K562 (cell line): ENCODE measurements around the gene CEP192. TPM values are rescaled to one million over a fixed set of nuclear protein-coding genes. Genes with fewer than 3 reads are reported as not detected.

Experiments used
- ATAC-seq: fragments of 200-7000 bp; cut with Tn5 transposase; 3 replicates; pipeline ENCODE4 v1.9.1; 2020; ENCODE audit warnings: moderate library complexity
- BruUV-seq: library from RNA; stranded (reverse); fragments of 400-500 nt; replicated peaks from 2 replicates; lab custom pipeline; 2021; lab: Mats Ljungman, UMichigan
- CTCF ChIA-PET: fragments of 300-600 bp; formaldehyde crosslinking; extraction: SDS; loops from one replicate; lab custom pipeline; 2021; ENCODE audit warnings: low intra/inter-chr PET ratio; lab: Yijun Ruan, JAX
- POLR2A ChIA-PET: fragments of 300-600, 350-650 bp; sonication (Branson Sonifier 250); formaldehyde crosslinking; extraction: SDS; loops from one replicate; lab custom pipeline; 2021; ENCODE audit warnings: antibody characterized with exemption, inconsistent platforms; lab: Yijun Ruan, JAX
- DNase-seq, 4 experiments: peaks; one replicate each; pipeline versions ENCODE4 v3.0.0 to v3.0.0-alpha.2; 2011 to 2018; ENCODE audit warnings: low spot score in 3 of 4, mixed read lengths in 3 of 4; ENCODE audit errors: extremely low read depth in 1 of 4
- FAIRE-seq: peaks from 2 replicates; lab custom pipeline; 2011; peaks lifted over from hg19 to GRCh38; lab: Jason Lieb, UNC
- H2AFZ ChIP-seq: 2 replicates; pipeline ENCODE4 v1.6.0; 2011; ENCODE audit warnings: low read depth, low read length, control low read depth, inconsistent platforms
- H3K27ac ChIP-seq: fragments of 200-600 bp; 3 replicates; pipeline ENCODE4 v1.8.0; 2011; ENCODE audit warnings: low read depth, mild to moderate bottlenecking, control low read depth, inconsistent platforms, low read length, moderate library complexity, mixed read lengths; ENCODE audit errors: extremely low read depth
- H3K27me3 ChIP-seq, 2 experiments: fragments of 300-600 bp in 1 of 2; 2 replicates in 1 of 2; 3 replicates in 1 of 2; pipeline versions ENCODE4 v1.6.0 to v1.8.0; 2011; ENCODE audit warnings: inconsistent platforms in 2 of 2, low read length in 2 of 2, mild to moderate bottlenecking in 1 of 2, mixed read lengths in 1 of 2, moderate library complexity in 1 of 2; ENCODE audit not compliant: control insufficient read depth in 2 of 2, insufficient read depth in 2 of 2
- H3K36me3 ChIP-seq: fragments of 300-600 bp; 3 replicates; pipeline ENCODE4 v1.8.0; 2011; ENCODE audit warnings: mild to moderate bottlenecking, low read length, inconsistent platforms; ENCODE audit not compliant: control insufficient read depth, insufficient read depth
- H3K4me1 ChIP-seq, 2 experiments: fragments of 200-600 bp in 1 of 2; replicated peaks in 1 of 2; 2 replicates in 1 of 2; 3 replicates in 1 of 2; pipeline versions ENCODE4 v1.5.1 to v1.8.0; 2011; ENCODE audit warnings: inconsistent platforms in 2 of 2, low read length in 2 of 2, mild to moderate bottlenecking in 1 of 2, mixed read lengths in 1 of 2, moderate library complexity in 1 of 2; ENCODE audit not compliant: control insufficient read depth in 2 of 2, insufficient read depth in 2 of 2
- H3K4me2 ChIP-seq: 2 replicates; pipeline ENCODE4 v1.6.1; 2011; ENCODE audit warnings: low read length, control low read depth, inconsistent platforms, mixed read lengths; ENCODE audit not compliant: insufficient read depth
- H3K4me3 ChIP-seq: fragments of 200-600 bp; sonication (generic), shearing (Covaris generic); 2 replicates; pipeline ENCODE4 v1.5.1; 2016; ENCODE audit warnings: control low read depth, inconsistent platforms
- H3K79me2 ChIP-seq: fragments of 200-600 bp; 3 replicates; pipeline ENCODE4 v1.8.0; 2011; ENCODE audit warnings: low read length, inconsistent platforms; ENCODE audit not compliant: control insufficient read depth, insufficient read depth
- H3K9ac ChIP-seq, 2 experiments: 2 replicates each; pipeline versions ENCODE4 v1.6.0 to v1.6.1; 2011; ENCODE audit warnings: low read depth in 2 of 2, low read length in 2 of 2, control low read depth in 1 of 2, inconsistent platforms in 1 of 2, mild to moderate bottlenecking in 1 of 2, mixed read lengths in 1 of 2; ENCODE audit not compliant: insufficient read depth in 1 of 2
- H3K9me1 ChIP-seq: one replicate; pipeline ENCODE4 v1.6.0; 2011; ENCODE audit warnings: inconsistent platforms, mild to moderate bottlenecking, low read length, moderate library complexity; ENCODE audit not compliant: control insufficient read depth, insufficient read depth
- H3K9me3 ChIP-seq: replicated peaks from 2 replicates; pipeline ENCODE4 v1.5.1; 2011; ENCODE audit warnings: low read depth, low read length, inconsistent platforms; ENCODE audit not compliant: control insufficient read depth, insufficient read depth
- H4K20me1 ChIP-seq: replicated peaks from 2 replicates; pipeline ENCODE4 v1.6.1; 2011; ENCODE audit warnings: low read length, inconsistent platforms, mixed read lengths; ENCODE audit not compliant: control insufficient read depth, insufficient read depth
- CREB1 ChIP-seq, 2 experiments: sonication (generic) in 1 of 2; formaldehyde crosslinking in 1 of 2; IDR thresholded peaks; 2 replicates each; pipeline versions ENCODE4 v1.6.1 to v1.8.0; 2012 to 2022; ENCODE audit warnings: inconsistent platforms in 1 of 2, mild to moderate bottlenecking in 1 of 2, missing genetic modification reagents in 1 of 2, moderate library complexity in 1 of 2
- ELF4 ChIP-seq: fragments of 450-650 bp; formaldehyde crosslinking; IDR thresholded peaks from 2 replicates; pipeline ENCODE4 v1.4.0; 2022; ENCODE audit warnings: missing genetic modification characterization
- ETV1 ChIP-seq: fragments of 450-650 bp; conservative IDR thresholded peaks from 2 replicates; pipeline ENCODE4 v1.6.1; 2016; ENCODE audit warnings: missing genetic modification characterization, control low read depth, low read depth, missing compliant biosample characterization
- HNRNPUL1 ChIP-seq: fragments of 200-400 bp; formaldehyde crosslinking; IDR thresholded peaks from 2 replicates; pipeline ENCODE4 v1.6.1; 2017; ENCODE audit warnings: low read length
- KLF1 ChIP-seq: fragments of 450-650 bp; IDR thresholded peaks from 2 replicates; pipeline ENCODE4 v1.6.1; 2016; ENCODE audit warnings: missing genetic modification characterization, missing compliant biosample characterization
- MAFK ChIP-seq: IDR thresholded peaks from 2 replicates; pipeline ENCODE4 v1.6.1; 2011; ENCODE audit warnings: low read length, improper control_type of control experiment
- NFYB ChIP-seq: IDR thresholded peaks from 2 replicates; pipeline ENCODE4 v1.6.1; 2011; ENCODE audit warnings: mild to moderate bottlenecking, moderate library complexity; ENCODE audit not compliant: insufficient read length; ENCODE audit errors: extremely low read depth
- NR2F6 ChIP-seq: fragments of 450-650 bp; formaldehyde crosslinking; IDR thresholded peaks from 2 replicates; pipeline ENCODE4 v1.4.0; 2020; ENCODE audit warnings: mild to moderate bottlenecking
- PRMT5 ChIP-seq: sonication (generic); formaldehyde crosslinking; IDR thresholded peaks from 2 replicates; pipeline ENCODE4 v1.5.0; 2020; ENCODE audit warnings: missing genetic modification reagents
- TAF9B ChIP-seq: fragments of 450-650 bp; IDR thresholded peaks from 2 replicates; pipeline ENCODE4 v1.6.1; 2018; ENCODE audit warnings: mild to moderate bottlenecking; ENCODE audit not compliant: partially characterized antibody
- TRIM28 ChIP-seq: fragments of 450-650 bp; IDR thresholded peaks from 2 replicates; pipeline ENCODE4 v1.6.1; 2017
- ZKSCAN3 ChIP-seq: fragments of 250-450 bp; sonication (Bioruptor Pico); IDR thresholded peaks from 2 replicates; pipeline ENCODE4 v1.4.0; 2020
- ZNF253 ChIP-seq: fragments of 250-450 bp; sonication (Bioruptor Pico); conservative IDR thresholded peaks from 2 replicates; pipeline ENCODE4 v1.6.1; 2021; ENCODE audit warnings: mild to moderate bottlenecking
- WGBS: fragments of 100-300 bp; shearing (Covaris generic); methylation state at CpG from one replicate; pipeline ENCODE4 v1.1.6; 2016; ENCODE audit warnings: low coverage, mixed read lengths; ENCODE audit not compliant: insufficient coverage; ENCODE audit errors: missing lambda C conversion rate; 5-methylcytosine and 5-hydroxymethylcytosine counted together
- in situ Hi-C: fragments of 300-500 bp; cut with MboI; formaldehyde crosslinking; loops from 4 replicates; pipeline ENCODE4 v1.15.0; 2018; ENCODE audit warnings: inconsistent platforms, mixed read lengths
- intact Hi-C: fragments of 100-400 bp; cut with micrococcal nuclease; formaldehyde crosslinking; loops from 2 replicates; pipeline ENCODE4 v1.14.2; 2022
- polyA plus RNA-seq, 8 experiments: library from polyadenylated mRNA; depleted of rRNA in 4 of 8; stranded (reverse) in 5 of 8; unstranded in 3 of 8; fragments of >200 nt; fragmentation: Nextera tagmentation in 2 of 8; fragmentation: Illumina TruSeq in 1 of 8; extraction: Ambion mirVana in 2 of 8; extraction: Trizol in 1 of 8; gene quantifications; 2 replicates each; pipeline versions ENCODE4 v1.2.1 to v1.2.3, GENCODE V29; 2011 to 2014; ENCODE audit warnings: inconsistent platforms in 1 of 8, missing spikeins in 1 of 8
- total RNA-seq, 7 experiments: library from RNA; depleted of rRNA in 6 of 7; stranded (reverse); fragments of >200 nt in 6 of 7; fragmentation: Illumina TruSeq in 2 of 7; extraction: Trizol in 2 of 7; gene quantifications; 2 replicates each; pipeline versions ENCODE4 v1.2.1 to v1.2.3, GENCODE V29; 2011 to 2021; ENCODE audit warnings: low replicate concordance in 1 of 7
- TF ChIP-seq, protein P1 (sequence below): sonication (generic); formaldehyde crosslinking; IDR thresholded peaks from 2 replicates; pipeline ENCODE4 v1.8.0; 2022; ENCODE audit warnings: mild to moderate bottlenecking, missing genetic modification reagents
- TF ChIP-seq, protein P2 (sequence below), 2 experiments: fragments of 450-650 bp; formaldehyde crosslinking in 1 of 2; IDR thresholded peaks; 2 replicates each; pipeline versions ENCODE4 v1.4.0 to v1.6.1; 2014 to 2020; ENCODE audit warnings: mild to moderate bottlenecking in 2 of 2, borderline replicate concordance in 1 of 2, low read depth in 1 of 2

Gene CEP192
- total and polyA plus RNA-seq, 9 of the 15 experiments (the other 6 are each of a cell fraction or from before 2014, with no cell fraction given), result 14.4 to 54.4 (median 35.8) TPM

DNA sequence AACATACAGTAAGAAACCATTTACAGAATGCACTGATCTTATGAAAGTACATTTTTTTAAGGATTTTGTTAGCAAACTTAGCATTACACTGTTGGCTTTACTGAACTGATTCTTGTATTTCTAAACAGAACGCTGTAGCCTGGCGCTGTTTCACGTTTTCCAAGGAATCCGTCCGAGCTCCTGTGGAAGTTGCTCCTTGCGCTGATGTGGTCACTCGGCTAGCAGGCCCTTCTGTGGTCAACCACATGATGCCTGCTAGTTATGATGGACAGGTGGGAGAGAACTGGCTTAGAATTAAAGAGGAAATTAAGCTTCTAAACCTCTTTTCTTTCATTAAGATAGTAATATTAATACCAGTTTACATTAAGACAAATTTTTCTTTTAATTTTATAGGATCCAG is 76.8 kb downstream of the CEP192 start:
- no TSS peak for BruUV-seq
- Histone ChIP-seq H3K4me3 (no peak overlapping the region), H2AFZ (no peak overlapping the region), H3K36me3 (peaks cover 90% of the 10 kb centered on the region), H3K4me1 (no peaks in the 10 kb centered on the region), H4K20me1 (no peaks in the 10 kb centered on the region), H3K9ac (no peak overlapping the region), H3K4me2 (no peak overlapping the region), H3K79me2 (0 out of 3 replicates have a peak, but pooled peaks cover 3% of the 10 kb centered on the region), H3K9me1 (no peaks in the 10 kb centered on the region), H3K27ac (no peak overlapping the region), H3K9me3 (no peaks in the 10 kb centered on the region), H3K27me3 (no peaks in the 10 kb centered on the region)
- FAIRE-seq (no peak), DNase-seq (no peak), ATAC-seq (no peak)
- 86% methylated on average over 7 of the region's 7 CpGs for WGBS
- ChIA-PET CTCF (no interaction called here), POLR2A (no interaction called here)
- in situ Hi-C loops, result no loop called here
- intact Hi-C loops, result no loop called here
- TF ChIP-seq NR2F6 (CRISPR knock-in tag) (no peak), MAFK (no peak), CREB1 (IDR thresholded peaks at IDR 0.05) (no peak), CREB1 (CRISPR knock-in tag; IDR thresholded peaks at IDR 0.05) (no peak), ZNF253 (CRISPR knock-in tag) (no peak), PRMT5 (no peak), HNRNPUL1 (no peak), ZKSCAN3 (CRISPR knock-in tag) (no peak), ETV1 (tag) (no peak), KLF1 (tag) (no peak), ELF4 (CRISPR knock-in tag) (no peak), TAF9B (no peak), NFYB (no peak), TRIM28 (no peak)
- TF ChIP-seq, protein P1, sequence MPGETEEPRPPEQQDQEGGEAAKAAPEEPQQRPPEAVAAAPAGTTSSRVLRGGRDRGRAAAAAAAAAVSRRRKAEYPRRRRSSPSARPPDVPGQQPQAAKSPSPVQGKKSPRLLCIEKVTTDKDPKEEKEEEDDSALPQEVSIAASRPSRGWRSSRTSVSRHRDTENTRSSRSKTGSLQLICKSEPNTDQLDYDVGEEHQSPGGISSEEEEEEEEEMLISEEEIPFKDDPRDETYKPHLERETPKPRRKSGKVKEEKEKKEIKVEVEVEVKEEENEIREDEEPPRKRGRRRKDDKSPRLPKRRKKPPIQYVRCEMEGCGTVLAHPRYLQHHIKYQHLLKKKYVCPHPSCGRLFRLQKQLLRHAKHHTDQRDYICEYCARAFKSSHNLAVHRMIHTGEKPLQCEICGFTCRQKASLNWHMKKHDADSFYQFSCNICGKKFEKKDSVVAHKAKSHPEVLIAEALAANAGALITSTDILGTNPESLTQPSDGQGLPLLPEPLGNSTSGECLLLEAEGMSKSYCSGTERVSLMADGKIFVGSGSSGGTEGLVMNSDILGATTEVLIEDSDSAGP (CRISPR knock-in tag), result no peak
- TF ChIP-seq, protein P2, sequence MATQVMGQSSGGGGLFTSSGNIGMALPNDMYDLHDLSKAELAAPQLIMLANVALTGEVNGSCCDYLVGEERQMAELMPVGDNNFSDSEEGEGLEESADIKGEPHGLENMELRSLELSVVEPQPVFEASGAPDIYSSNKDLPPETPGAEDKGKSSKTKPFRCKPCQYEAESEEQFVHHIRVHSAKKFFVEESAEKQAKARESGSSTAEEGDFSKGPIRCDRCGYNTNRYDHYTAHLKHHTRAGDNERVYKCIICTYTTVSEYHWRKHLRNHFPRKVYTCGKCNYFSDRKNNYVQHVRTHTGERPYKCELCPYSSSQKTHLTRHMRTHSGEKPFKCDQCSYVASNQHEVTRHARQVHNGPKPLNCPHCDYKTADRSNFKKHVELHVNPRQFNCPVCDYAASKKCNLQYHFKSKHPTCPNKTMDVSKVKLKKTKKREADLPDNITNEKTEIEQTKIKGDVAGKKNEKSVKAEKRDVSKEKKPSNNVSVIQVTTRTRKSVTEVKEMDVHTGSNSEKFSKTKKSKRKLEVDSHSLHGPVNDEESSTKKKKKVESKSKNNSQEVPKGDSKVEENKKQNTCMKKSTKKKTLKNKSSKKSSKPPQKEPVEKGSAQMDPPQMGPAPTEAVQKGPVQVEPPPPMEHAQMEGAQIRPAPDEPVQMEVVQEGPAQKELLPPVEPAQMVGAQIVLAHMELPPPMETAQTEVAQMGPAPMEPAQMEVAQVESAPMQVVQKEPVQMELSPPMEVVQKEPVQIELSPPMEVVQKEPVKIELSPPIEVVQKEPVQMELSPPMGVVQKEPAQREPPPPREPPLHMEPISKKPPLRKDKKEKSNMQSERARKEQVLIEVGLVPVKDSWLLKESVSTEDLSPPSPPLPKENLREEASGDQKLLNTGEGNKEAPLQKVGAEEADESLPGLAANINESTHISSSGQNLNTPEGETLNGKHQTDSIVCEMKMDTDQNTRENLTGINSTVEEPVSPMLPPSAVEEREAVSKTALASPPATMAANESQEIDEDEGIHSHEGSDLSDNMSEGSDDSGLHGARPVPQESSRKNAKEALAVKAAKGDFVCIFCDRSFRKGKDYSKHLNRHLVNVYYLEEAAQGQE (IDR thresholded peaks at IDR 0.05; ENCODE audit: borderline replicate concordance), result no peak
- TF ChIP-seq, protein P2 (CRISPR knock-in tag; IDR thresholded peaks at IDR 0.05; ENCODE audit: low read depth), result no peak
